GM08714 (cell line): ENCODE results near the gene KCNQ1.

Source experiments
- H3K4me3 ChIP-seq: fragments of 200-500 bp; sonication (Bioruptor generic); 2 replicates; pipeline ENCODE4 v1.5.1; 2014; ENCODE audit warnings: mild to moderate bottlenecking, low read length, inconsistent platforms
- ZNF274 ChIP-seq: IDR thresholded peaks from 2 replicates; pipeline ENCODE4 v1.6.1; 2012; ENCODE audit warnings: mild to moderate bottlenecking, low read depth, low read length

The KCNQ1 gene

GRCh38 chr11:2674658-2675131 is 229.9 kb downstream of the KCNQ1 start:
- no peak for TF ChIP-seq ZNF274
- no peak overlapping the region for H3K4me3 ChIP-seq

GRCh38 chr11:2675540-2675939 is 230.7 kb downstream of the KCNQ1 start:
- no peak for TF ChIP-seq ZNF274
- no peak overlapping the region for H3K4me3 ChIP-seq

GRCh38 chr11:2677127-2677526 is 232.3 kb downstream of the KCNQ1 start:
- TF ChIP-seq ZNF274: no peak
- no peak overlapping the region for H3K4me3 ChIP-seq

- no peak for TF ChIP-seq ZNF274
- no peak overlapping the region for H3K4me3 ChIP-seq
Observed at GRCh38 chr11:2678396-2678795, 233.6 kb downstream of the KCNQ1 start.

GRCh38 chr11:2679011-2679676 is 234.3 kb downstream of the KCNQ1 start:
- TF ChIP-seq ZNF274: no peak
- H3K4me3 ChIP-seq: no peak overlapping the region

GRCh38 chr11:2681408-2682145 is 236.8 kb downstream of the KCNQ1 start:
- no peak overlapping the region for H3K4me3 ChIP-seq
- no peak for TF ChIP-seq ZNF274

GRCh38 chr11:2683806-2684205 is 239.0 kb downstream of the KCNQ1 start:
- H3K4me3 ChIP-seq: no peak overlapping the region
- TF ChIP-seq ZNF274: no peak

GRCh38 chr11:2684581-2684980 is 239.8 kb downstream of the KCNQ1 start:
- no peak overlapping the region for H3K4me3 ChIP-seq
- TF ChIP-seq ZNF274: no peak

- H3K4me3 ChIP-seq: no peak overlapping the region
- no peak for TF ChIP-seq ZNF274
Observed at GRCh38 chr11:2685051-2685450, 240.2 kb downstream of the KCNQ1 start.

- H3K4me3 ChIP-seq: no peak overlapping the region
- no peak for TF ChIP-seq ZNF274
Observed at GRCh38 chr11:2685566-2686359, 241.0 kb downstream of the KCNQ1 start.

- TF ChIP-seq ZNF274: no peak
- no peak overlapping the region for H3K4me3 ChIP-seq
Observed at GRCh38 chr11:2686360-2687222, 241.8 kb downstream of the KCNQ1 start.

GRCh38 chr11:2687223-2687530 is 242.4 kb downstream of the KCNQ1 start:
- H3K4me3 ChIP-seq: no peak overlapping the region
- no peak for TF ChIP-seq ZNF274

GRCh38 chr11:2687782-2688191 is 243.0 kb downstream of the KCNQ1 start:
- no peak for TF ChIP-seq ZNF274
- no peak overlapping the region for H3K4me3 ChIP-seq
